ENCODE data around the gene ASB6.

DNA sequence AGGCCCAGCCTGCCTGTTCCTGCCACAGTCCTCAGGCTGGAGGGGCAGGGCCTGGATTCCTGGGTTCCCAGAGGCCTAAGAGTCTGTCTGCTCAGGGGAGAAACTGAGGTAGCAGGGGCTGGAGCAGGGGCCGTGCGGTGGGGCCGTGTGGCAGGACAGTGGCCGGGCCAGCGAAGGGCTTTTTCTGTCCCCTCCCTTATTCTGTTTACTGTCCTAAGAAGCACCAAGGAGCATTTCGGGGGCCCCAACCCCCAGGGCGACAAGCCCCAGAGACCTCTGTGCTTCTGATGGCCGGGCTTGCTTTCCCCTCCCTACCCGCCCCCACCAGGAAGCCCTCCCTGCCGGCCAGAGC is 6.8 kb upstream of the ASB6 start:
- TF ChIP-seq, protein P1, sequence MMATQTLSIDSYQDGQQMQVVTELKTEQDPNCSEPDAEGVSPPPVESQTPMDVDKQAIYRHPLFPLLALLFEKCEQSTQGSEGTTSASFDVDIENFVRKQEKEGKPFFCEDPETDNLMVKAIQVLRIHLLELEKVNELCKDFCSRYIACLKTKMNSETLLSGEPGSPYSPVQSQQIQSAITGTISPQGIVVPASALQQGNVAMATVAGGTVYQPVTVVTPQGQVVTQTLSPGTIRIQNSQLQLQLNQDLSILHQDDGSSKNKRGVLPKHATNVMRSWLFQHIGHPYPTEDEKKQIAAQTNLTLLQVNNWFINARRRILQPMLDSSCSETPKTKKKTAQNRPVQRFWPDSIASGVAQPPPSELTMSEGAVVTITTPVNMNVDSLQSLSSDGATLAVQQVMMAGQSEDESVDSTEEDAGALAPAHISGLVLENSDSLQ (IDR thresholded peaks at IDR 0.05), result no peak
- TF ChIP-seq FOXA1 (IDR thresholded peaks at IDR 0.05) (no peak), SP1 (IDR thresholded peaks at IDR 0.05) (no peak), FOXM1 (IDR thresholded peaks at IDR 0.05; ENCODE audit: borderline replicate concordance) (no peak)
